Motor neuron (in vitro differentiated cells): ENCODE measurements around the gene DYRK3. TPM values are rescaled to one million over a fixed set of nuclear protein-coding genes. Genes with fewer than 3 reads are reported as not detected.

Experiments
- ATAC-seq, 8 experiments: fragments of 200-7000 bp; cut with Tn5 transposase; replicated peaks in 6 of 8; 2 replicates each; pipeline ENCODE4 v1.8.0; 2021; ENCODE audit warnings: mild to moderate bottlenecking in 8 of 8, moderate library complexity in 8 of 8
- H3K27ac ChIP-seq, 2 donors: fragments of 250-450 bp; sonication (Bioruptor Pico); 2 replicates each; pipeline ENCODE4 v1.9.0; 2021; ENCODE audit warnings: antibody characterized with exemption in 2 of 2, mild to moderate bottlenecking in 2 of 2, moderate library complexity in 1 of 2
- H3K4me1 ChIP-seq, 2 donors: fragments of 250-450 bp; sonication (Bioruptor Pico); replicated peaks in 1 of 2; 2 replicates each; pipeline ENCODE4 v1.6.1; 2021; ENCODE audit warnings: antibody characterized with exemption in 2 of 2, mild to moderate bottlenecking in 2 of 2, moderate library complexity in 1 of 2
- H3K4me3 ChIP-seq, 5 donors: fragments of 250-450 bp; sonication (Bioruptor Pico); 2 replicates each; pipeline ENCODE4 v1.9.0; 2021; ENCODE audit warnings: antibody characterized with exemption in 5 of 5, mild to moderate bottlenecking in 5 of 5, moderate library complexity in 4 of 5
- WGBS, 10 experiments: fragments of 450-650 bp; shearing (Covaris generic); methylation state at CpG; one replicate each; pipeline ENCODE4 v1.0.0; 2022; 5-methylcytosine and 5-hydroxymethylcytosine counted together
- in situ Hi-C, 9 experiments: fragments of 400-800 bp; cut with MboI; loops; one replicate each; pipeline ENCODE4 v1.15.0; 2021; ENCODE audit warnings: low sequenced_read_pairs in 9 of 9, low pct_unique_long_range_greater_than_20kb in 2 of 9; ENCODE audit not compliant: unreplicated experiment in 9 of 9
- total RNA-seq, 8 experiments: library from RNA; unstranded; fragments of 300-600 nt; gene quantifications; 2 replicates each; pipeline versions ENCODE4 v1.2.3 to v1.2.4, GENCODE V29; 2022

The DYRK3 gene
- total RNA-seq, 8 experiments from 2014 or later: 6.6 to 27.4 (median 19.4) TPM

GRCh38 chr1:206655471-206655882, 20.1 kb downstream of the DYRK3 start:
- in situ Hi-C loops: no loop called here
- Histone ChIP-seq H3K4me3 (no peak overlapping the region), H3K4me1 (no peaks in the 10 kb centered on the region), H3K27ac (no peak overlapping the region)
- ATAC-seq: peak in 3 of 8 experiments; percentile 46 to 80 (median 53)
- 60 to 100% (median 90%) methylated on average over 1 to 4 of the region's 4 CpGs; no CpG with 5 or more reads in 3 of the 10 experiments for WGBS, 10 experiments

DNA sequence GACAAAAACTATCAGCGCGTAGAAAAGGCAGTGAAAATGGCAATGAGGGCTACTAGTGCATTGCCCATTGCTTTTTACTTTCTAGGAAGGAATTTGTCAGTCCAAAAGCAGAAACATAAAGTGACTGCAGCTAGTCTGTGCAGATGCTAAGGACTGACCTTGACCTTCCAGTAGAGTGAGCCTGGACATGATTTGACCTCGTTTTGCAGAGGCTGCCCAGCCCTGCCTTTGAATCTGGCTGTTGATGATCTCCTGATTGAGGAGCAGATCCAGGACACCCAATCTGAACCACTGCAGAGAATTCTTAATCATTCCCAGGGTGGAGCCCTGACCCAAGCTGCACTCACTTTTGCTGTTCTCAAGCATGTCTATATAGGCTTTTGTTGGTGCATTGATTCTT, 21.6 kb downstream of the DYRK3 start:
- in situ Hi-C loops: no loop called here
- Histone ChIP-seq H3K27ac (no peak overlapping the region), H3K4me3 (no peak overlapping the region), H3K4me1 (no peaks in the 10 kb centered on the region)
- 14 to 100% (median 91%) methylated on average over 1 to 3 of the region's 3 CpGs; no CpG with 5 or more reads in 2 of the 10 experiments for WGBS, 10 experiments
- ATAC-seq: peak in 1 of 8 experiments; percentile 9

- WGBS, 10 experiments: 20 to 96% (median 75%) methylated on average over 1 to 6 of the region's 6 CpGs; no CpG with 5 or more reads in 1 of the 10 experiments
- no peak for ATAC-seq
- Histone ChIP-seq H3K4me3 (no peak overlapping the region), H3K27ac (no peak overlapping the region), H3K4me1 (no peaks in the 10 kb centered on the region)
- in situ Hi-C loops: no loop called here
These were observed 22.4 kb downstream of the DYRK3 start for GRCh38 chr1:206657751-206658150.

DNA sequence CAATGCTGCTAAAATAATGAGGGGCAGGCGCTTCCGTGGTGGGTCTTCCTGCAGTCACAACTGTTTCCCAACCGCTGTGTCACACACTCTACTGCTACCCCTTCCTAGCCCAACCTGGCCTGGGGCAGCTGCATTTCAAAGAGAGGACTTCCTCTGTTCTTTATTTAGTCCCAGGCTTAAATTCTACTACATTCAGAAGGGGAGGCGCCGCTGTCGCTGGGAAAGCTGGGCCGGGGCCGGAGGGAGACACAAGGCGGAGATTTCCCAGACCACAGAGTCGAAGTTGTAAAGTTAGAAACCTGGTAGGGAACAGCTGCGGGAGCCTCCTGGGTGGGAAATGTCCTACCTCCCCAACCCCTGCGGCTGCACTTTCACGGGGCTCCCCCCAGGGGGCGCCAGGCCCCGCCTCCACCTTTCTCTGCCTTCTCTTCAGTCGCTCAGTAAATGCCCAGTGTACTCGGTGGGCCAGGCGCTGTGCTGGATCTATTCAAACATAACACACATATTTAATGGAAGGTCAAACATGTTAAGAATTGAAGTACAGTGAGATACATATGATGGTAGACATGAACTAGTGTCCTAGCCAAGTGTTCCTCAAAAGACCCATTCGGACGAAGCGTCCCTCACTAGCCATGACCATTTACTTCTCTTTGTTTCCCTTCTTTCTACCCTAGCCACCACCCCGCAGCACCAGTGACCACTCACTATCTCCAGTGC, 23.1 kb downstream of the DYRK3 start:
- no peak overlapping the region for H3K4me3 ChIP-seq
- H3K27ac ChIP-seq: no peak overlapping the region
- WGBS, 10 experiments: 0 to 80% (median 50%) methylated on average over 1 to 15 of the region's 22 CpGs; no CpG with 5 or more reads in 2 of the 10 experiments
- ATAC-seq: peak in 6 of 8 experiments; percentile 31 to 81 (median 48)
- in situ Hi-C loops: no loop called here
- no peaks in the 10 kb centered on the region for H3K4me1 ChIP-seq

DNA sequence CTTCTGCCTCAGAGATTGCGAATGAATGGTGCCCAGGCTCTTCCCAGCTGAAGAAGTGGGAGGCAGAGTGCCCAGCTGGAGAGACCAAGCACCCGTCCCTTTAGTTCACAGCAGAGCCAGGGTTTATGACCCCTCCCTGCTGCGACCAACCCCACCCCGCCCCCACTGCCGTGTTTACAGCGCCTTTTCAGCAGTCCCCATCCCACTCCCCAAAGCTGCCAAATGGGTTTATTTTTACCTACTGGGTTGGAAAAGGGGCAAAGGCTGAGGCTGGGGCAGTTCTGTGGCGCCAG, 23.6 kb downstream of the DYRK3 start:
- 50 to 100% (median 94%) methylated on average over 1 to 3 of the region's 7 CpGs; no CpG with 5 or more reads in 6 of the 10 experiments for WGBS, 10 experiments

DNA sequence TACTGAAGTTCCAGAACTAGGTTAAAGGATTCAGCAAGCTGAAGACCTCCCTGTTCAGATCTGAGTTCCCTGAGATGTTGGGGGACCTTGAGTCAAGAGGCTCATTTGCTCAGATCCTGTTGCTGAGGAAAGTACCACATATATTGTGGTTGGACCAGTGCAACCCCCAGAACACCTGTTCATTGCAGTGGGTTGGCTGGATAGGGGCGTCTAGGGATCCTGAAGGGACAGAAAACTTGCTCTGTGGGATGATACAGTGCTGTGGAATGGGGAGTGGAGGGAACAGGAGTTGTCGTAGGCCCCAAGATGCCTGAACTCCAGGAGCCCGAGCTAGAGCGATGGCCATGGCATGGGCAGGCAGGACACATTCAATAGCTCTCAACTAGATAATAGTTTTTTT, 24.8 kb downstream of the DYRK3 start:
- ATAC-seq: no peak
- in situ Hi-C loops: loop anchor here in 1 of 9 experiments (10.0 kb wide), 1 partner anchor 45 kb away; the partner anchor contains the start of gene EIF2D
- H3K27ac ChIP-seq: no peak overlapping the region
- H3K4me3 ChIP-seq: no peak overlapping the region
- WGBS, 10 experiments: 68 to 100% (median 89%) methylated on average over 2 to 4 of the region's 4 CpGs; no CpG with 5 or more reads in 5 of the 10 experiments
- H3K4me1 ChIP-seq: peaks cover 5 to 8% of the 10 kb centered on the region in 2 donors

More for the DNA sequence above, 23.6 kb downstream of the DYRK3 start:
- ATAC-seq: peak in 1 of 8 experiments; percentile 5
- in situ Hi-C loops: no loop called here
- Histone ChIP-seq H3K4me3 (no peak overlapping the region), H3K27ac (no peak overlapping the region), H3K4me1 (peaks cover 3 to 4% of the 10 kb centered on the region in 2 donors)

GRCh38 chr1:206661161-206661820, 26.0 kb downstream of the DYRK3 start:
- 51 to 93% (median 84%) methylated on average over 1 to 10 of the region's 11 CpGs; no CpG with 5 or more reads in 2 of the 10 experiments for WGBS, 10 experiments
- H3K4me3 ChIP-seq: no peak overlapping the region
- in situ Hi-C loops: loop anchor here in 1 of 9 experiments (10.0 kb wide), 1 partner anchor 46 kb away; the partner anchor contains the start of gene EIF2D
- no peak for ATAC-seq
- peaks cover 5 to 8% of the 10 kb centered on the region in 2 donors for H3K4me1 ChIP-seq
- no peak overlapping the region for H3K27ac ChIP-seq

GRCh38 chr1:206662396-206663092, 27.2 kb downstream of the DYRK3 start:
- WGBS, 10 experiments: 0 to 95% (median 70%) methylated on average over 1 to 3 of the region's 3 CpGs; no CpG with 5 or more reads in 3 of the 10 experiments
- in situ Hi-C loops: loop anchor here in 1 of 9 experiments (10.0 kb wide), 1 partner anchor 48 kb away; the partner anchor contains the start of gene EIF2D
- H3K4me1 ChIP-seq: peaks cover 8 to 10% of the 10 kb centered on the region in 2 donors
- no peak overlapping the region for H3K27ac ChIP-seq
- no peak for ATAC-seq
- H3K4me3 ChIP-seq: no peak overlapping the region

GRCh38 chr1:206663362-206663761, 28.0 kb downstream of the DYRK3 start:
- no peak overlapping the region for H3K4me3 ChIP-seq
- no peak overlapping the region for H3K27ac ChIP-seq
- WGBS, 10 experiments: 75 to 93% (median 88%) methylated on average over 1 to 5 of the region's 5 CpGs; no CpG with 5 or more reads in 4 of the 10 experiments
- no peak for ATAC-seq
- in situ Hi-C loops: loop anchor here in 1 of 9 experiments (10.0 kb wide), 1 partner anchor 49 kb away; the partner anchor contains the start of gene EIF2D
- H3K4me1 ChIP-seq: peaks cover 8 to 10% of the 10 kb centered on the region in 2 donors

DNA sequence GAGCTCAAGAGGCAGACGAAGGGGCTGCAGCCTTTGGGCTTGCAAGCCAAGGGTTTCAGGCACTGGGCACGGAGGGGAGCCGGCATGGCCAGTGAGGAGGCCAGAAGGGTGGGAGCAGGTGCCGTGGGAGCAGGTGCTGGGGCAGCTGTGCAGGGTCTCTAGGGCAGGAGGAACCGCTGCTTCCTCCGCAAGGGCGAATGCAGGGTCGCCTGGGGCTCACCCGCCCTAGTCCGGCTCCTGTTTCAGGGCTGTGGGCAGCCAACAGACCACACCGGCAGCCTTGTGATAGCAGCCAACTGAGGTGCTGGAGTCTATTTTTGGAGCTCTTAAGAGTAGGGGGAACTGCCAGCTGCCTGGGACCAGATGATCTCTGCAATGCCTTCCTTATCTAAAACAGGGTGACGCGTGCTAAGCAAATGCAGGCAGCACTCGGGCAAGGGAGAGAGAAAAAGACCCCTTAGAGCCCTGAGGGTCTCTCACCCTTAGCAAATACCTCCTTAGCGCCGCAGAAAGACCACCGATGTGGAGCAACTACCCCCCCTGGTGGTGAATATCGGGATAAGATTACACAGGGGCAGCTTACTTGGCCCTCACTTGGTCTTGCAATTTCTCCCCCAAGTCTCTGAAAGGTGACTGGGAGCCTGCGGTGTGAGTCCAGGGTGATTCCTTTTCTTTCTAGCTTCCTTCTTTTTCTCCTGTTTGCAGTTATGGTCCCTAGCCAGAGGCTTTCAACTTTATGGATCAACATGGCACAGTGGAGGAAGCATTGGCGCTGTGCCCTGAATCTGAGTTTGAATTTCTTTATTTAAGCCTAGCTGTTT, 28.7 kb downstream of the DYRK3 start:
- in situ Hi-C loops: loop anchor here in 1 of 9 experiments (10.0 kb wide), 1 partner anchor 49 kb away; the partner anchor contains the start of gene EIF2D
- peak; percentile 61 to 93 (median 89) for ATAC-seq
- WGBS, 10 experiments: 0 to 60% (median 26%) methylated on average over 2 to 12 of the region's 20 CpGs; no CpG with 5 or more reads in 1 of the 10 experiments
- peak overlapping the region in 2 of 5 donors; percentile 11 to 18 for H3K4me3 ChIP-seq
- H3K4me1 ChIP-seq: peaks cover 8 to 10% of the 10 kb centered on the region in 2 donors
- no peak overlapping the region for H3K27ac ChIP-seq

DNA sequence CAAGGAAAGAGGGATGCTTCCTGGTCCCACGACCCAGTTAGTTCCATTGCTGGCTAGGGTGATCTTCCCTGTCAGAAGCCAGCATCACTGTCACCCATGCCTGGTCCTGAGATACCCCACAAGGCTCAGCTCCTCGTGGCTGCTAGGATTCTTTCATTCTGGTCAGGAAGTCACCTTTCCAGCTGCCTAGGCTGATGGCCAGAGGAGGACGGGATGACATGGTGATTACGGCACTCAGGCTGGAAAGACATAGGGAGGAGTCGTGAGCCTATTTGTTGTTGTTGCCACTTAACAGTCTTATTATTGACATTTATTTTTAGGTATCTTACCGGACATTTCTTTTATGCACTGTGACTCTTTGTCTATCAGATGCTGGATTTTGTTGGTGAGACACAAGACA, 29.4 kb downstream of the DYRK3 start:
- no peak overlapping the region for H3K27ac ChIP-seq
- in situ Hi-C loops: loop anchor here in 1 of 9 experiments (10.0 kb wide), 1 partner anchor 50 kb away; the partner anchor contains the start of gene EIF2D
- H3K4me1 ChIP-seq: peaks cover 8 to 10% of the 10 kb centered on the region in 2 donors
- no peak for ATAC-seq
- 50 to 88% (median 69%) methylated on average over 1 to 6 of the region's 6 CpGs; no CpG with 5 or more reads in 1 of the 10 experiments for WGBS, 10 experiments
- no peak overlapping the region for H3K4me3 ChIP-seq
